ENCODE measurements around the gene ZNF785.

Gene ZNF785

GRCh38 chr16:30585400-30586191 is at the start of gene ZNF785:
Gene ZNF785 (minus strand): TSS chr16:30585697. CDS start chr16:30585611, 86 bp downstream.
- in situ Hi-C loops (cut with MboI; ENCODE audit: low sequenced_read_pairs) = no loop called here

- in situ Hi-C loops (cut with MboI; ENCODE audit: low sequenced_read_pairs) = loop anchor here (25.0 kb wide), 1 partner anchor 196 kb away; the partner anchor contains the start of genes DCTPP1 and SEPHS2
These were observed 48.0 kb upstream of the ZNF785 start for GRCh38 chr16:30633526-30633925.

GRCh38 chr16:30632454-30632853 is 47.0 kb upstream of the ZNF785 start:
- in situ Hi-C loops (cut with MboI; ENCODE audit: low sequenced_read_pairs) = loop anchor here (25.0 kb wide), 1 partner anchor 195 kb away; the partner anchor contains the start of genes DCTPP1 and SEPHS2

- in situ Hi-C loops (cut with MboI; ENCODE audit: low sequenced_read_pairs) = loop anchor here (25.0 kb wide), 1 partner anchor 192 kb away; the partner anchor contains the start of genes DCTPP1 and SEPHS2
These were observed 43.4 kb upstream of the ZNF785 start for GRCh38 chr16:30628628-30629540.

- in situ Hi-C loops (cut with MboI; ENCODE audit: low sequenced_read_pairs) = loop anchor here (25.0 kb wide), 1 partner anchor 189 kb away; the partner anchor contains the start of genes DCTPP1 and SEPHS2
These were observed 40.7 kb upstream of the ZNF785 start for GRCh38 chr16:30626236-30626635.

GRCh38 chr16:30623536-30624283 is 38.2 kb upstream of the ZNF785 start:
- in situ Hi-C loops (cut with MboI; ENCODE audit: low sequenced_read_pairs) = no loop called here

GRCh38 chr16:30622455-30623032 is 37.0 kb upstream of the ZNF785 start:
- in situ Hi-C loops (cut with MboI; ENCODE audit: low sequenced_read_pairs) = no loop called here

- in situ Hi-C loops (cut with MboI; ENCODE audit: low sequenced_read_pairs) = no loop called here
These were observed 36.3 kb upstream of the ZNF785 start for GRCh38 chr16:30621765-30622164.

GRCh38 chr16:30620169-30620568 is 34.7 kb upstream of the ZNF785 start:
- in situ Hi-C loops (cut with MboI; ENCODE audit: low sequenced_read_pairs) = no loop called here

- in situ Hi-C loops (cut with MboI; ENCODE audit: low sequenced_read_pairs) = no loop called here
These were observed 34.1 kb upstream of the ZNF785 start for GRCh38 chr16:30619638-30620037.

GRCh38 chr16:30619202-30619601 is 33.7 kb upstream of the ZNF785 start:
- in situ Hi-C loops (cut with MboI; ENCODE audit: low sequenced_read_pairs) = no loop called here

- in situ Hi-C loops (cut with MboI; ENCODE audit: low sequenced_read_pairs) = no loop called here
These were observed 30.0 kb upstream of the ZNF785 start for GRCh38 chr16:30615358-30616091.

GRCh38 chr16:30609926-30610839 is 24.7 kb upstream of the ZNF785 start, which contains the start of gene ZNF689:
Gene ZNF689 (minus strand): TSS chr16:30610389. CDS start chr16:30610041, 348 bp downstream.
- in situ Hi-C loops (cut with MboI; ENCODE audit: low sequenced_read_pairs) = no loop called here

- in situ Hi-C loops (cut with MboI; ENCODE audit: low sequenced_read_pairs) = no loop called here
These were observed 23.8 kb upstream of the ZNF785 start for GRCh38 chr16:30609002-30609925.

- in situ Hi-C loops (cut with MboI; ENCODE audit: low sequenced_read_pairs) = no loop called here
These were observed 20.5 kb upstream of the ZNF785 start for GRCh38 chr16:30606004-30606403.

- in situ Hi-C loops (cut with MboI; ENCODE audit: low sequenced_read_pairs) = no loop called here
These were observed 19.7 kb upstream of the ZNF785 start for GRCh38 chr16:30605158-30605557.

- in situ Hi-C loops (cut with MboI; ENCODE audit: low sequenced_read_pairs) = no loop called here
These were observed 18.9 kb upstream of the ZNF785 start for GRCh38 chr16:30604316-30604947.

Measured in hTERT RPE-1 (cell line).